Activated naive CD8-positive, alpha-beta T cell treated with anti-CD3 and anti-CD28 coated beads, Interleukin-2, amount 50 U/mL, for 16 hours (primary cell): ENCODE data around the gene FAM72B.
"Not testable (repeated sequence)": the region's sequence is repeated elsewhere in the genome, so short reads cannot be mapped to it uniquely, and the experiment has no call there.

ENCODE experiments used
- DNase-seq: peaks from one replicate; pipeline ENCODE4 v3.0.0-alpha.2; 2020; ENCODE audit warnings: low read depth, low spot score

Gene FAM72B

GRCh38 chr1:121184290-121185127 is at the start of gene FAM72B, which contains the start of gene SRGAP2C:
Gene FAM72B (minus strand): TSS chr1:121184340. CDS start chr1:121183489, 851 bp downstream.
Gene SRGAP2C (plus strand): TSS chr1:121184975. CDS start chr1:121187447, 2,472 bp downstream.
- DNase-seq, result peak; percentile 79

GRCh38 chr1:121232445-121233125 is 48.4 kb upstream of the FAM72B start:
- DNase-seq, result not testable (repeated sequence)

GRCh38 chr1:121230636-121231035 is 46.5 kb upstream of the FAM72B start:
- DNase-seq, result not testable (repeated sequence)

- not testable (repeated sequence) for DNase-seq
Observed at GRCh38 chr1:121227544-121228330, 43.6 kb upstream of the FAM72B start.

DNA sequence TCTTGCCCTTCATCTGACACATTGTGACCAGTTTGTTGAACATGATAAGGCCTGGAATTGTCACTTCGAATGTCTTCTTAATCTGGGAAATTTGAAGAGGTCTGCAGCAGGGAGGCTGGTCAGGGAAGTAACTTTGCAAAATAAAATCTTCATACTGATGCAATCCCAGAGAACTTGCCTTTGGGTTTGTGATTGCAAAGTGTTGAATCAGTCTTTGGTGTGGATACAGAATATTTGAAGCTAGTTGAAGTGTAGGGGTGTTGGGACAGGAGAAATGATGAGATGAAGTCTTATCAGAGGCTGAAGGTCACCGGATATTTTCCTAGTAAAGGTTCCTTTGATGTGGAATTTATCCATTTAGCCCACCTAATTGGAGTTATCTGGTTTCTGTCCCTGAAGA is 42.8 kb upstream of the FAM72B start:
- not testable (repeated sequence) for DNase-seq

DNA sequence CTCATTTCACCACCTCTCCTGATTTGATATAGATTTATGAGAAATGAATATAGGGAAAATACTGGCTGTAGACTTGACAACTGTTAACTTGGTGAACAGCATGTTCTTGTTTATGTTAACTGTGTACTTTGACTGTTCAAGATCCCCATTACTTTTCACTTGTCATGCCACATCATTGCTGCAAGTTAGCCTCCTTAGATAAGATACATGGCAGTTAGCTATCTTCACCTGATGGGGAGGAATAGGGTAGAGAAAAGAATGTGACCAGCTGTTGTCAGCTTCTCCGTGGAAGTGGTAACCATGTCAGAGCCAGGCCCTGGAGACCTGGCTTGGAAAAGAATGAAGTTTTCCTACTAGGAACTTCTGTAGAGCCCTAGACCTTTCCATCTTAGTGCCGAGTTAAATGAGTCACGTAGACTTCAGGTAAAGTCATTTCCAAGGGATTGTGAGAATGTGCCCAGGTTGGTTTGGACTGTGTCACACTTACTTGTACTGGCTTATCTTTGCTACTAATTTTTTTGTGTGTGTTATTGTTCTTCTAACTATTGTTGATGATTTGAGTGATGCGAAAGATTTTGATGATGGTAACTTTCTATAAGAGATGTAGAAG is 42.3 kb upstream of the FAM72B start:
- DNase-seq, result not testable (repeated sequence)

- not testable (repeated sequence) for DNase-seq
Observed at GRCh38 chr1:121224714-121225113, 40.6 kb upstream of the FAM72B start.

DNA sequence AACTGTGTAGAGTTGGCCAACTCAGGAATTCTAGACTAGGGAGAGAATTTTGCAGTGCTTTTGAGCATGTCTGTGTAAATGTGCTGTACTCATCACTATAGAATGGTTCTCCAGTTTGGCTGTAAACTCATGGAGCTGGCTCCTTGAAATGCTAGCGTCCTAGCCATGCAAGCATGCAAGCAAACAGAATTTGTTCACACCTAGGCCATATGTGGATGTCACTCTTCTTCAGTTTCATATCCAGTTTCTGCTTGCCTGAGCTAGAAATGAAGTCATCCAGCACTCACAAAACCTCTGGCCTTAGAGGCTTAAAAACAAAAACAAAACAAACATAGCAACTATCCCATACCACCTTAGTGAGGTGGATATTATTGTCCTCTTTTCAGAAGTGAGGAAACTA is 37.6 kb upstream of the FAM72B start:
- DNase-seq, result not testable (repeated sequence)

GRCh38 chr1:121216676-121217075 is 32.5 kb upstream of the FAM72B start:
- not testable (repeated sequence) for DNase-seq

- DNase-seq, result not testable (repeated sequence)
Observed at GRCh38 chr1:121215699-121216417, 31.7 kb upstream of the FAM72B start.

DNA sequence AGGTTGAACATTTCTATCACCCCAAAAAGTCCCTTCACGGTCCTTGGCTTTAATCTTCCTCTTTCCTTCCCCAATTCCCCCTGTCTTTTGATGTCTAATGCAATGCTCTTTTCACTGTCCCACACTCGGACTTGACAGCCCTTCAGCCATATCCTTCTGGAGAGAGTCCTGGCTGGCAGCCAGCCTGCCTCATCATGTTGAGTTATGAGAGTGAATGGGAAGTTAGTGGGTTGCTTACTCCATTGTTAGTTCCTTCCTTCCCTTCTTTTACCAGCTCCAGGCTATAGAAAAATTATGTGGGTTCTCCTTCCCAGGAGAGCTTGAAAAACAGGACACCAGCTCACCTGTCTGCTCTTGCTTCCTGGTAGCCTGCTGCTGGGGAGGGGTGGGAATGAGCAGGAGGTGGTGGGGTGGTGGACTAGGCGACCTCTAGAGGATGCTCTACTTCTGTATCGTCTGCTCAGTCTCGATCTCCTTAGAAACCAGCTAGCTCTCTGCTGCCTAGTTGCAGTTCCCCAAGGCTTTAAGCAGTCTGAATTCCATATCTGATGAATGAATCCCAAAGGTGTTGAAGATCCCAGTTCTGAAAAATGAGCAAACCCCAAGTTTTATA is 30.5 kb upstream of the FAM72B start:
- not testable (repeated sequence) for DNase-seq

DNA sequence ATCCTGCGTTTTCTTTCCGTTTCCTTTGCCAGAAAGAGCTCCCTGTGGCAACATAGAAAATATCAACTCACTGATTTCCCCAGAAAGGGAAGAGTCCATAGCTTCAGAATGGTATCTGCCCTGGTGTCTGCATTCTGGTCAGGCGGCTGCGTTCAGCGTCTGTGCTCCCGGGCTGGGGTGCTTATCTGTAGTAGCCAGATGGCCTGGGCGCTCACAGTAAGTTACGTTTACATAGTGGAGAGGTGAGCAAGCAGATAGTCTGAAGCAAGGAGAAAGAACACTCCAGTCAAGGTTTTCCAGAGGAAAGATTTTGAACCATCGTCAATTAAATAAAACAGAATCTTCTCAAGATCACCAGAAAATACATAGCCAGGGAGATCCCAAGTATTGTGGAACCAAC is 29.4 kb upstream of the FAM72B start:
- DNase-seq, result not testable (repeated sequence)

DNA sequence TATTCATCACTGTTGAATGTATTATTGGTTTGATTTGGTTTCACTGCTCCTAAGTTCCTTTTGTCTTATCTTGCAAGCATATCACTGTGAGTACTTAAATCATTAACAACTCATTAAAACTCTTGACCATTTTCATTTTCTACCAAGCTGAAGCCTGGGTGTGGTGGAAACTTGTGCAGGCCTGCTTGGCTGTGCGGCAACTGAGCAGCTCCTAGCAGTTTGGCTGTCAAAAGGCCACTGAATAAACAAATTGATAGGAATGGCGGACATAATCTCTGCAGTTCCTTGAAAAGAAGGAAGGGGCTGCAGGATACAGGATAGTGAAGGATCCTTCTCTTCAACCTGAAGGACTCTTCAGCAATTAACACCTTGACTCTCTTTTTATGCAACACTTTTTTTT is 26.6 kb upstream of the FAM72B start:
- DNase-seq, result not testable (repeated sequence)

- DNase-seq, result not testable (repeated sequence)
Observed at GRCh38 chr1:121208375-121208774, 24.2 kb upstream of the FAM72B start.

GRCh38 chr1:121207328-121207727 is 23.2 kb upstream of the FAM72B start:
- not testable (repeated sequence) for DNase-seq

- DNase-seq, result not testable (repeated sequence)
Observed at GRCh38 chr1:121205786-121206711, 21.9 kb upstream of the FAM72B start.

DNA sequence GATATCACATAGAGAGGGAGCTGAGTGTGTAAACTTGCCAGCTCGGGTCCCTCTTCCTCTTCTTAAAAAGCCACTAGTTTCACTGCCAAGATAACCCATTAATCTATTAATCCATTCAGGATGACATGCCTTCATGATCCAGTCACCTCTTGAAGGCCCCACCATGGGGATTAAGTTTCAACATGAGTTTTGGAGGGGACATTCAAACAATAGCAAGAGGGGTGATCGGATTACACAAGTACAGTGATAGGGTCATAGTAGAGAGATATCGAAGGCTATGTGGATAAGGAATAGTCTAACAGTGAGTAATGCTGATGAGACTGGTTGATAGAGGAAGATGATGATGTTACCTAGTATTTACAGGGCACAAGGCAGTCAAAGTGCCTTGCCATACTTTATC is 18.8 kb upstream of the FAM72B start:
- not testable (repeated sequence) for DNase-seq

DNA sequence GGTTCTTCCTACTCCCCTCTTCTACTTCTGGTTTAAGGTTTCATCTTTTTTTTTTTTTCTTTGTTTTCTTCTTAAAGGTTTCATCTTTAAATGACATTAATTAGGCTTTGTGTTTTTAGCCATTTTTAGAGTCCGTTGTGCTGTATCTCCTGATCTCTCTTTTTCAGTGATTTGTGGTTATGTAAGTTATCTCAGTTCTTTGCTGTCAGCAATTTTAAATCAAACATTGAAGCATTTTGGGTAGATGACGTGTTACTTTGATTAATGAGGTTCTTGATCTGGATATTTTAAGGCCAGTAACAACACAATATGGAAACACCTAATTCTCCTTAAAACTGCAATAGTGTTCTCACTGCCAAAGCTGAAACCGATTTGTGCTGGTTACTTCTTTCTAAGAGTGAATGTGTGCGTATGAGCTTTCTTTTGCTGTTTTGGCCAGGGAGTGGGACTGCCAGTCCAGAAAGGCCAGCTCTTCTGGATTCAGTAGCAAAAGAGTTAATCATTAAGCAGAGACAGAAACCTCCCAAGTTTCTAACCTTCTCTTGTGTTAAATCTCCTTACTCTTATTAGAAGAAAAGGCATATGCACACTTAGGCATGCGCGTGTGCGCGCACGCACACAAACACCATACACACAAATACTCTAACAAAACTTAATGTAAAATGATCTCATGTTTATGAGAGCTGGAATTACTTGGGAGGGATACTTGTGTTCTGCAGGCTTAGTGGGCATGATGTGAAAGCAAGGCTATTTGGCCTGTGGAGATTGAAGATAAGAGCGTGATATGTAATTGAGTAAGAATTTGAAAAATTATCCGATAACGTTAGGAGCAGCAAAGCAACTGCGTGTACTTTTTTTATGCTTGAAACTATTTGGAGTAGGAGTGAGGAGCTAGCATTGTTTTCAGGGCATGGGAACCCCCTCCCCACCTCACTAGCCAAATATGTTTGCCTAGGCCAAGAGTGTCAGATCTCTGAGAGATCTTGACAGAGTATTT is 17.1 kb upstream of the FAM72B start:
- DNase-seq, result not testable (repeated sequence)
